T-helper 2 cell treated with Interferon-gamma antibody and Interleukin-4, amounts not matched to agents 100 ng/mL and 5 ng/mL, for 36 hours (primary cell): Measurements from ENCODE around the gene TPM2. TPM values are rescaled to one million over a fixed set of nuclear protein-coding genes. Genes with fewer than 3 reads are reported as not detected.
"Not testable (repeated sequence)": the region's sequence is repeated elsewhere in the genome, so short reads cannot be mapped to it uniquely, and the experiment has no call there.

ENCODE experiments used
- intact Hi-C: fragments of 100-400 bp; cut with micrococcal nuclease; formaldehyde crosslinking; loops from one replicate; pipeline ENCODE4 v1.15.1; 2023
- total RNA-seq: library from RNA; stranded (reverse); gene quantifications from 2 replicates; pipeline ENCODE4 v1.2.3, GENCODE V29; 2022

Gene TPM2
- total RNA-seq, 1 donor from 2014 or later: 5.9 TPM

DNA sequence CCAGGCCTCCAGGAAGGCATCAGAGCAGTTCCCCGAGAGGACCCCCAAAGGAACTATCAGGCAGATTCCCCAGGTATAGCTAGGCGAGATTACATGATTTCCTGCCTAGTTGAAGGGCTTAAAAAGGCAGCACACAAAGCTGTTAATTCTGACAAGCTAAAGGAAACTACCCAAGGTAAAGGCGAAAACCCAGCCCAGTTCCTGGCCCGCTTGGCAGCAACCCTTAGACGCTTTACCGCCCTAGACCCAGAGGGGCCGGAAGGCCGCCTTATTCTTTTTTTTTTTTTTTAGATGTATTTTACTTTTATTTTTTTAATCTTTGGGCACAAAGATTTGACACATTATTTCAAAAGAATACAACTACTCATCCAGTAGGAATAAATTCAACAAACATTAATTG, 51.0 kb downstream of the TPM2 start:
- intact Hi-C loops: not testable (repeated sequence)

DNA sequence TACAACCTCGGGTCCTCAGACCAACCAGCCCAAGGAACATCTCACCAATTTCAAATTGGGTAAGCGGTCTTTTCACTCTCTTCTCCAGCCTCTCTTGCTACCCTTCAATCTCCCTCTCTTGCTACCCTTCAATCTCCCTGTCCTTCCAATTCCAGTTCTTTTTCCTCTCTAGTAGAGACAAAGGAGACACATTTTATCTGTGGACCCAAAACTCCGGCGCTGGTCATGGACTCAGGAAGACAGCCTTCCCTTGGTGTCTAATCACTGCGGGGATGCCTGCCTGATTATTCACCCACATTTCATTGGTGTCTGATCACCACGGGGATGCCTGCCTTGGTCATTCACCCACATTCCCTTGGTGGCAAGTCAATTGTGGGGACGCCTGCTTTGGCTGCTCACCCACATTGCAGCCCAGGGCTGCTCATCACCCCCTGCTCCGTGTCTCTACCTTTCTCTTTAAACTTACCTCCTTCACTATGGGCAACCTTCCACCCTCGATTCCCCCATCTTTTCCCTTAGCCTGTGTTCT, 52.2 kb downstream of the TPM2 start:
- intact Hi-C loops: not testable (repeated sequence)

GRCh38 chr9:35636877-35637246, 52.9 kb downstream of the TPM2 start:
- intact Hi-C loops: not testable (repeated sequence)

GRCh38 chr9:35636135-35636876, 53.4 kb downstream of the TPM2 start:
- intact Hi-C loops: no loop called here

GRCh38 chr9:35635730-35636129, 54.0 kb downstream of the TPM2 start:
- intact Hi-C loops: no loop called here

Other genes with a start within 250 kb of the TPM2 start
- 3.1 and 3.9 TPM in 2 replicates for gene RUSC2, start 199.8 kb downstream of the TPM2 start, total RNA-seq
- gene TESK1, start 84.7 kb downstream of the TPM2 start, total RNA-seq: 30.0 and 33.1 TPM in 2 replicates
- 7.0 and 7.3 TPM in 2 replicates for gene CD72, start 71.5 kb downstream of the TPM2 start, total RNA-seq
- gene SIT1, start 39.0 kb downstream of the TPM2 start, total RNA-seq: 198 and 205 TPM in 2 replicates
- gene RMRP, start 31.9 kb downstream of the TPM2 start, total RNA-seq: 5,282 and 6,266 TPM in 2 replicates
- gene CCDC107, start 31.6 kb downstream of the TPM2 start, total RNA-seq: 25.6 and 27.2 TPM in 2 replicates
- 14.7 and 15.4 TPM in 2 replicates for gene ARHGEF39, start 24.7 kb downstream of the TPM2 start, total RNA-seq
- 0.27 and 0.30 TPM in 2 replicates for gene CA9, start 16.0 kb downstream of the TPM2 start, total RNA-seq
- 360 and 382 TPM in 2 replicates for gene TLN1, start 42.3 kb upstream of the TPM2 start, total RNA-seq
- 18.0 and 19.9 TPM in 2 replicates for gene CREB3, start 42.7 kb upstream of the TPM2 start, total RNA-seq
- 54.1 and 62.3 TPM in 2 replicates for gene GBA2, start 59.3 kb upstream of the TPM2 start, total RNA-seq
- 22.8 and 23.3 TPM in 2 replicates for gene RGP1, start 59.4 kb upstream of the TPM2 start, total RNA-seq
- gene MSMP, start 64.4 kb upstream of the TPM2 start, total RNA-seq: 0.55 TPM in 1 of 2 replicates, not detected in the other
- 9.6 and 10.2 TPM in 2 replicates for gene NPR2, start 101.7 kb upstream of the TPM2 start, total RNA-seq
- gene SPAG8, start 122.3 kb upstream of the TPM2 start, total RNA-seq: 0.95 and 1.4 TPM in 2 replicates
- gene HINT2, start 125.1 kb upstream of the TPM2 start, total RNA-seq: 55.0 and 55.7 TPM in 2 replicates
- gene FAM221B, start 138.8 kb upstream of the TPM2 start, total RNA-seq: not detected in 2 replicates
- 1.7 and 2.6 TPM in 2 replicates for gene TMEM8B, start 139.3 kb upstream of the TPM2 start, total RNA-seq
- not detected in 2 replicates for gene OR13J1, start 180.5 kb upstream of the TPM2 start, total RNA-seq
- gene HRCT1, start 216.3 kb upstream of the TPM2 start, total RNA-seq: not detected in 2 replicates
- gene SPAAR, start 219.6 kb upstream of the TPM2 start, total RNA-seq: not detected in 2 replicates